ENCODE measurements around the gene PDCD6IP.

GRCh38 chr3:33792167-33792892 lies 6.1 kb upstream of the PDCD6IP start:
- no peak for TF ChIP-seq CTCF (IDR thresholded peaks at IDR 0.05)
- TF ChIP-seq POLR2A (IDR thresholded peaks at IDR 0.05) = no peak

Measured in breast epithelium (tissue), 3 donors.